GM12874 (cell line): Measurements from ENCODE around the gene FBXL17.

Source experiments
- CTCF ChIP-seq: IDR thresholded peaks from 2 replicates; pipeline ENCODE4 v1.5.1; 2011; ENCODE audit warnings: low read depth, mild to moderate bottlenecking, control low read depth, low read length, moderate library complexity; ENCODE audit not compliant: insufficient read depth

Gene FBXL17

GRCh38 chr5:107977550-107978071, 404.3 kb downstream of the FBXL17 start:
- TF ChIP-seq CTCF: no peak

DNA sequence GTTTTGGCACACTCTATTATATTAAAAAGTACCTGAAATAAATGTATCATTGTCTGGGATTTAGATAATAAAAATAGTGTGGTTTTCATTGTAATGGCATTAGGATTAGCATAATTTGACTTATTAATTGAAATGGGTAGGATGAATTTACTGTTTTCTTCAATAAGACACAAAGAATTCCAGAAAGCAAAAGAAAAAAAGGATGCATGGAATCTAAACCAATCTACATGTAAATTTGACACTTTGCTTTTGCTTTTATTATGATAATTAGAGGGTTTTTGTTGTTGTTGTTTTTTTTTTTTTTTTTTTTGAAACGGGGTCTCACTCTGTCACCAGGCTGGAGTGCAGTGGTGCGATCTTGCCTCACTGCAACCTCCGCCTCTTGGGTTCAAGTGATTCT, 406.3 kb downstream of the FBXL17 start:
- no peak for TF ChIP-seq CTCF

DNA sequence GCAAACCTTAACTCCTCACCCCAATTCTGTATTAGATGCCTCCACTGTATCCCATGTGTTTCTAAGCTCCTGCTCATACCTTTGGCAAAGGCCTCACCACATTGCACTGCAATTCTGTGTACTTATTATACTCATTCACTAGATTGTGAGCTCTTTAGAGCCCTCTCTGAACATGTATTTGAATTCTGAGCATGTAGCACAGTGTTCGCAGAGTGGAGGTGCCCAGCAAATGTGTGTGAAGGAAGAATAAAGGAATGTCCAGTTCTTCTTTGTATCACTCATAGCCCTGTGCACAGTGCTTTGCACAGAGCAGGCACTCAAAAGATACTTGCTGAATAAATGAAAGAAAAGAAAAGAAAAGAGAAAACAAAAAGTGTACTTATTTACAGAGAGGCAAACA, 410.1 kb downstream of the FBXL17 start:
- no peak for TF ChIP-seq CTCF

DNA sequence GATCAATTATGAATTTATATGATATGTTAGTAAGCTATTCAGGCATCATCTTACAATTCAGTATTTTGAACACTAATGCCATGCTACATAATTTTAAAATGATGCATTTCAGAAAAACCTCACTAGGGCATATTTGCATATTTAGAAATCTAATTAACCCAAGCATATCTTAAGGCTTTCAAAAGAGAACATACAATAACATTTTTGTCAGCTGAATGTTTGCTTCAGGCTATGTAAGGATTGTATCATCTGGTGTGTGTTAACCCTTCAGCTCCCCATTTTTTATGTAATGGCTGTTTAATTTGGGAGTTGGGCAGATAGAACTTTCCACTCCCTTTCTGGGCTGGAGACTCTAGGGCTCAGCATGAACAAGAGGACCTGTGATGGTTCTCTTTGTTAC, 412.1 kb downstream of the FBXL17 start:
- TF ChIP-seq CTCF: no peak

DNA sequence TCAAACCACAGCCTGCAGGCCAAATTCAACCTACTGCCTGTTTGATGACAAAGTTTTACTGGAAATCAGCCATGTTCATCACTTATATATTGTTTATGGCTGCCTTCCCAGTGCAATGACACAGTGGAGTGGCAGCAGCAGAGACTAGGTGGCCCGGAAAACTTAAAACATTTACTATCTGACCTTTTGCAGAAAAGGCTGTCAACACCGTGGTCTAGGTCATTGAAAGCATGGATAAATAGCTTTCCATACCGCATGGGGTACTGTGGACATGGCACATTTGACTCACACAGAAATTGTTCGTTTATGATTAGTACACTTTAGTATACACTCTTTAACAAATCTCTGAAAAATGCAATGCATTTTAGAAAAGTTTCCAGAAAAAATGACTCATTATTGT, 412.9 kb downstream of the FBXL17 start:
- TF ChIP-seq CTCF: no peak

- no peak for TF ChIP-seq CTCF
These were observed 413.5 kb downstream of the FBXL17 start for GRCh38 chr5:107968406-107968843.

GRCh38 chr5:107966201-107966600, 415.7 kb downstream of the FBXL17 start:
- no peak for TF ChIP-seq CTCF
